ENCODE data around the gene SLC22A2. TPM values are rescaled to one million over a fixed set of nuclear protein-coding genes. Genes with fewer than 3 reads are reported as not detected.

Gene SLC22A2
- total RNA-seq, 4 donors from 2014 or later: not detected

GRCh38 chr6:160192840-160193239, 65.8 kb downstream of the SLC22A2 start:
- Histone ChIP-seq H3K4me3 (no peak overlapping the region), H3K27ac (no peak overlapping the region), H3K36me3 (no peaks in the 10 kb centered on the region), H3K27me3 (no peaks in the 10 kb centered on the region), H3K4me1 (no peaks in the 10 kb centered on the region), H3K9me3 (peaks cover 0 to 42% (median 16%) of the 10 kb centered on the region in 4 donors)
- 97 to 98% methylated on average over 1 of the region's 1 CpG for WGBS, 2 donors
- TF ChIP-seq POLR2A (IDR thresholded peaks at IDR 0.05): no peak
- TF ChIP-seq EP300 (IDR thresholded peaks at IDR 0.05): no peak
- TF ChIP-seq, protein P1, sequence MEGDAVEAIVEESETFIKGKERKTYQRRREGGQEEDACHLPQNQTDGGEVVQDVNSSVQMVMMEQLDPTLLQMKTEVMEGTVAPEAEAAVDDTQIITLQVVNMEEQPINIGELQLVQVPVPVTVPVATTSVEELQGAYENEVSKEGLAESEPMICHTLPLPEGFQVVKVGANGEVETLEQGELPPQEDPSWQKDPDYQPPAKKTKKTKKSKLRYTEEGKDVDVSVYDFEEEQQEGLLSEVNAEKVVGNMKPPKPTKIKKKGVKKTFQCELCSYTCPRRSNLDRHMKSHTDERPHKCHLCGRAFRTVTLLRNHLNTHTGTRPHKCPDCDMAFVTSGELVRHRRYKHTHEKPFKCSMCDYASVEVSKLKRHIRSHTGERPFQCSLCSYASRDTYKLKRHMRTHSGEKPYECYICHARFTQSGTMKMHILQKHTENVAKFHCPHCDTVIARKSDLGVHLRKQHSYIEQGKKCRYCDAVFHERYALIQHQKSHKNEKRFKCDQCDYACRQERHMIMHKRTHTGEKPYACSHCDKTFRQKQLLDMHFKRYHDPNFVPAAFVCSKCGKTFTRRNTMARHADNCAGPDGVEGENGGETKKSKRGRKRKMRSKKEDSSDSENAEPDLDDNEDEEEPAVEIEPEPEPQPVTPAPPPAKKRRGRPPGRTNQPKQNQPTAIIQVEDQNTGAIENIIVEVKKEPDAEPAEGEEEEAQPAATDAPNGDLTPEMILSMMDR (IDR thresholded peaks at IDR 0.05): no peak
- no peak for DNase-seq (ENCODE audit: low spot score in 2 of 2)

DNA sequence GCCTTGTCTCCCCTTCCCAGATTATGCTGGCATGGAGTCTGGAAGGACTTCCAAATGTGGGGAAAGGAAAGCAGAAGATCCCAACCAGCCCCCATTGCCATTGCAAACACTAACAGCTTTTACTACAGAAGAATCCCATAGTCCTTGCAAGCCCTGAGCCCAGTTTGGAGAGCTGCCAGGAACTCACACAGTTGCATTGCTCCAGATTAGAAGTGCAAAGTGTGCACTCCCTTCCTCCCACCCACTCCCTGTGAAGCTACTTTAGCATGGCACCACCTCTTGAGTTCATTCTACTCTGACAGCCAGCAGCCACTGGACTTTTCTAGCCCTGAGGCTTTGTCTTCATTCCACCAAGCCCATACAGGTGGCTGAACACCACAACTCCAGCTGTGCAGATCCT, 67.6 kb downstream of the SLC22A2 start:
- H3K9me3 ChIP-seq: peaks cover 0 to 41% (median 16%) of the 10 kb centered on the region in 4 donors
- TF ChIP-seq, protein P1 (IDR thresholded peaks at IDR 0.05): no peak
- TF ChIP-seq POLR2A (IDR thresholded peaks at IDR 0.05) (no peak), EP300 (IDR thresholded peaks at IDR 0.05) (no peak)
- no peaks in the 10 kb centered on the region for H3K27me3 ChIP-seq
- no peak overlapping the region for H3K4me3 ChIP-seq
- no peak overlapping the region for H3K27ac ChIP-seq
- DNase-seq (ENCODE audit: low spot score in 2 of 2): no peak
- H3K36me3 ChIP-seq: no peaks in the 10 kb centered on the region
- H3K4me1 ChIP-seq: no peaks in the 10 kb centered on the region

- no peak for DNase-seq (ENCODE audit: low spot score in 2 of 2)
- 92 to 95% methylated on average over 1 of the region's 1 CpG for WGBS, 2 donors
- H3K36me3 ChIP-seq: no peaks in the 10 kb centered on the region
- no peak overlapping the region for H3K27ac ChIP-seq
- H3K4me1 ChIP-seq: no peaks in the 10 kb centered on the region
- peaks cover 0 to 33% (median 13%) of the 10 kb centered on the region in 4 donors for H3K9me3 ChIP-seq
- TF ChIP-seq, protein P1 (IDR thresholded peaks at IDR 0.05): no peak
- TF ChIP-seq POLR2A (IDR thresholded peaks at IDR 0.05) (no peak), EP300 (IDR thresholded peaks at IDR 0.05) (no peak)
- H3K27me3 ChIP-seq: no peaks in the 10 kb centered on the region
- H3K4me3 ChIP-seq: no peak overlapping the region
These were observed 68.5 kb downstream of the SLC22A2 start for GRCh38 chr6:160190081-160190480.

DNA sequence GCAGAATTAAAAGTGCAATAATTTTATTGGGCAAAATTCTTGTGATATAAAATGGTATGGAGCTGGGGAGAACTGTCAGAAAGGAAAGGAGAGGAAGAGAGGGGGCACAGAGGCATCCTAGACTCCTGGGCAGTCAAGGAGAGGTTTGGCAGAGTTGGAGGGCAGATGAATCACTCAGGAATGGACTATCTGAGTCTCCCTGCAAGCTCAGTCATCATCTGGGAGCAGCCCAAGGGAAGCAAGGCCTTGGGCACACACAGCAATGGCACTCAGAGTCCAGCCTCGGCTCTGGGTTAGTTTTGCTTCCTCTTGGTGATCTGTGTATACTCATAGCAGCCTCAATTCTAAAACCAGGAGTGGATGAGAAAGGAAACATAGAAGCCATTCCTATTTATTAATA, 69.8 kb downstream of the SLC22A2 start:
- 85 to 89% methylated on average over 1 of the region's 1 CpG for WGBS, 2 donors
- H3K27ac ChIP-seq: no peak overlapping the region

DNA sequence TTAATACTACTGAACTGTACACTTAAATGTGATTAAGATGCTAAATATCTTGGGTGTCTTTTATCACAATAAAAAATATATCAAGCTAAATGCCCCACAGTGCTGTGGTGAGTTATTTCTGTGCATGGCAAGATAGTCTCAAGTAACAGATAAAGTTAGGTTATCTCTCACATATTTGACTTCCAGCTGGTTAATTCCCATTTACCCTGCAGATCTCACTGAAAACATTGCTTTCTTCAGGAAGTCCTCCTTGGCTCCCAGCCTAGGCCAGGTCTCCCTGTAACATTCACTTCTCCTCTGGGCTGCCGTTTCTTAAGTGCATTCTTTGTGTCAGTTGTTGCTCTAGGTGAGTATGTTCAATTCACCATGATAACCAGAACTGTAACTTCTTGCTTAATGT, 77.9 kb downstream of the SLC22A2 start:
- H3K27ac ChIP-seq: no peak overlapping the region
- H3K9me3 ChIP-seq: no peaks in the 10 kb centered on the region
- no peaks in the 10 kb centered on the region for H3K27me3 ChIP-seq
- WGBS, 2 donors: 46 to 61% methylated on average over 1 of the region's 1 CpG
- no peak for TF ChIP-seq EP300 (IDR thresholded peaks at IDR 0.05)
- no peak for TF ChIP-seq POLR2A (IDR thresholded peaks at IDR 0.05)
- TF ChIP-seq, protein P1 (IDR thresholded peaks at IDR 0.05): no peak
- no peaks in the 10 kb centered on the region for H3K36me3 ChIP-seq
- H3K4me3 ChIP-seq: no peak overlapping the region
- no peaks in the 10 kb centered on the region for H3K4me1 ChIP-seq
- no peak for DNase-seq (ENCODE audit: low spot score in 2 of 2)

More for the DNA sequence above, 69.8 kb downstream of the SLC22A2 start:
- Histone ChIP-seq H3K4me3 (no peak overlapping the region), H3K9me3 (peaks cover 0 to 22% (median 10%) of the 10 kb centered on the region in 4 donors), H3K27me3 (no peaks in the 10 kb centered on the region), H3K36me3 (no peaks in the 10 kb centered on the region), H3K4me1 (no peaks in the 10 kb centered on the region)
- TF ChIP-seq POLR2A (IDR thresholded peaks at IDR 0.05) (no peak), EP300 (IDR thresholded peaks at IDR 0.05) (no peak)
- TF ChIP-seq, protein P1 (IDR thresholded peaks at IDR 0.05): no peak
- DNase-seq (ENCODE audit: low spot score in 2 of 2): no peak

All from tibial nerve (tissue), 4 donors.